Trophoblast cell (in vitro differentiated cells and primary cell): Measurements from ENCODE around the gene FYN.

Source experiments
- DNase-seq, 2 donors: peaks; one replicate each; pipeline ENCODE4 v3.0.0-alpha.2; 2016
- H2AFZ ChIP-seq: 2 replicates; pipeline ENCODE4 v1.6.1; 2013; ENCODE audit warnings: low read length, moderate library complexity, mild to moderate bottlenecking; ENCODE audit not compliant: insufficient read depth, poor library complexity
- H2AK5ac ChIP-seq: 2 replicates; pipeline ENCODE4 v1.6.1; 2013; ENCODE audit warnings: mild to moderate bottlenecking, low read length
- H2BK120ac ChIP-seq: 2 replicates; pipeline ENCODE4 v1.6.1; 2013; ENCODE audit warnings: low read length, mild to moderate bottlenecking, moderate library complexity; ENCODE audit not compliant: insufficient read depth, poor library complexity
- H2BK12ac ChIP-seq: 2 replicates; pipeline ENCODE4 v1.6.1; 2013; ENCODE audit warnings: mild to moderate bottlenecking, low read length, moderate library complexity
- H2BK5ac ChIP-seq: 2 replicates; pipeline ENCODE4 v1.6.1; 2013; ENCODE audit warnings: low read length, low read depth, moderate library complexity, mild to moderate bottlenecking; ENCODE audit not compliant: poor library complexity
- H3K14ac ChIP-seq: 2 replicates; pipeline ENCODE4 v1.6.1; 2013; ENCODE audit warnings: mild to moderate bottlenecking, low read length
- H3K18ac ChIP-seq: 2 replicates; pipeline ENCODE4 v1.6.1; 2013; ENCODE audit warnings: mild to moderate bottlenecking, low read length
- H3K23ac ChIP-seq: 2 replicates; pipeline ENCODE4 v1.6.1; 2013; ENCODE audit warnings: low read length
- H3K27ac ChIP-seq: 2 replicates; pipeline ENCODE4 v1.5.1; 2013; ENCODE audit warnings: low read depth, mild to moderate bottlenecking, inconsistent platforms, low read length, moderate library complexity
- H3K27me3 ChIP-seq: 2 replicates; pipeline ENCODE4 v1.6.1; 2013; ENCODE audit warnings: inconsistent platforms, mild to moderate bottlenecking, low read length, moderate library complexity; ENCODE audit not compliant: insufficient read depth
- H3K36me3 ChIP-seq, 2 experiments: 1 replicate in 1 of 2; 2 replicates in 1 of 2; pipeline ENCODE4 v1.6.1; 2013; ENCODE audit warnings: low read length in 2 of 2, mild to moderate bottlenecking in 2 of 2, moderate library complexity in 1 of 2; ENCODE audit not compliant: insufficient read depth in 2 of 2, control insufficient read depth in 1 of 2
- H3K4ac ChIP-seq: 2 replicates; pipeline ENCODE4 v1.6.1; 2013; ENCODE audit warnings: low read depth, mild to moderate bottlenecking, low read length, moderate library complexity
- H3K4me1 ChIP-seq, 2 experiments: 1 replicate in 1 of 2; 2 replicates in 1 of 2; pipeline ENCODE4 v1.6.1; 2013; ENCODE audit warnings: low read length in 2 of 2, mild to moderate bottlenecking in 2 of 2, moderate library complexity in 1 of 2; ENCODE audit not compliant: insufficient read depth in 2 of 2, control insufficient read depth in 1 of 2
- H3K4me2 ChIP-seq: 2 replicates; pipeline ENCODE4 v1.6.1; 2013; ENCODE audit warnings: inconsistent platforms, mild to moderate bottlenecking, low read length, moderate library complexity
- H3K4me3 ChIP-seq: 2 replicates; pipeline ENCODE4 v1.5.1; 2013; ENCODE audit warnings: mild to moderate bottlenecking, low read depth, low read length, inconsistent platforms
- H3K79me1 ChIP-seq: one replicate; pipeline ENCODE4 v1.6.1; 2013; ENCODE audit warnings: low read length
- H3K79me2 ChIP-seq: 2 replicates; pipeline ENCODE4 v1.6.1; 2013; ENCODE audit warnings: low read length, mild to moderate bottlenecking; ENCODE audit not compliant: control insufficient read depth, insufficient read depth, poor library complexity
- H3K9ac ChIP-seq: 2 replicates; pipeline ENCODE4 v1.6.1; 2013; ENCODE audit warnings: mild to moderate bottlenecking, low read length
- H3K9me3 ChIP-seq: 2 replicates; pipeline ENCODE4 v1.6.1; 2013; ENCODE audit warnings: low read depth, mild to moderate bottlenecking, control low read depth, inconsistent platforms, low read length; ENCODE audit not compliant: insufficient read depth
- H4K12ac ChIP-seq: 2 replicates; pipeline ENCODE4 v1.6.1; 2013; ENCODE audit warnings: low read depth, mild to moderate bottlenecking, low read length, moderate library complexity
- H4K8ac ChIP-seq: 2 replicates; pipeline ENCODE4 v1.6.1; 2013; ENCODE audit warnings: low read depth, mild to moderate bottlenecking, low read length, moderate library complexity
- H4K91ac ChIP-seq: one replicate; pipeline ENCODE4 v1.6.1; 2013; ENCODE audit warnings: low read depth, mild to moderate bottlenecking, low read length, moderate library complexity
- WGBS: extraction: QIAGEN DNeasy Blood & Tissue Kit; methylation state at CpG from one replicate; pipeline ENCODE4 v1.1.7; 2013; ENCODE audit warnings: missing lambda C conversion rate; ENCODE audit not compliant: insufficient read length, insufficient coverage; ENCODE audit errors: extremely low coverage; 5-methylcytosine and 5-hydroxymethylcytosine counted together

The FYN gene

GRCh38 chr6:111809264-111809663 lies 64.0 kb downstream of the FYN start:
- Histone ChIP-seq H2BK12ac (no peak overlapping the region), H2BK120ac (no peak overlapping the region), H3K14ac (no peak overlapping the region), H3K9me3 (peaks cover 2% of the 10 kb centered on the region), H3K79me1 (no peaks in the 10 kb centered on the region), H4K8ac (no peak overlapping the region), H3K27ac (no peak overlapping the region), H3K4me3 (no peak overlapping the region), H3K79me2 (no peaks in the 10 kb centered on the region), H2BK5ac (no peak overlapping the region), H2AK5ac (no peak overlapping the region), H3K27me3 (no peaks in the 10 kb centered on the region), H3K4ac (no peak overlapping the region), H3K4me1 (peaks cover 0 to 3% of the 10 kb centered on the region in 2 experiments), H3K4me2 (no peak overlapping the region), H4K91ac (no peak overlapping the region), H2AFZ (no peak overlapping the region), H3K18ac (no peak overlapping the region), H3K23ac (no peak overlapping the region), H3K9ac (no peak overlapping the region), H3K36me3 (peaks cover 0 to 2% of the 10 kb centered on the region in 2 experiments), H4K12ac (no peak overlapping the region)
- no CpG with 5 or more reads among the region's 5 CpGs for WGBS
- no peak for DNase-seq

- no peak overlapping the region for H3K4me2 ChIP-seq
- no CpG with 5 or more reads among the region's 5 CpGs for WGBS
- no peak overlapping the region for H2BK5ac ChIP-seq
- H3K79me1 ChIP-seq, result no peaks in the 10 kb centered on the region
- no peak overlapping the region for H4K12ac ChIP-seq
- no peak overlapping the region for H3K27ac ChIP-seq
- H2AK5ac ChIP-seq, result no peak overlapping the region
- H4K91ac ChIP-seq, result no peak overlapping the region
- H3K27me3 ChIP-seq, result no peaks in the 10 kb centered on the region
- H3K4ac ChIP-seq, result no peak overlapping the region
- H4K8ac ChIP-seq, result no peak overlapping the region
- no peak overlapping the region for H3K18ac ChIP-seq
- H3K14ac ChIP-seq, result no peak overlapping the region
- H2AFZ ChIP-seq, result no peak overlapping the region
- H3K4me3 ChIP-seq, result no peak overlapping the region
- no peaks in the 10 kb centered on the region for H3K79me2 ChIP-seq
- H2BK12ac ChIP-seq, result no peak overlapping the region
- H3K23ac ChIP-seq, result no peak overlapping the region
- DNase-seq, result peak; percentile 86 to 89
- no peak overlapping the region for H2BK120ac ChIP-seq
- no peak overlapping the region for H3K9ac ChIP-seq
- H3K9me3 ChIP-seq, result no peaks in the 10 kb centered on the region
- no peaks in the 10 kb centered on the region for H3K36me3 ChIP-seq
- peaks cover 0 to 3% of the 10 kb centered on the region in 2 experiments for H3K4me1 ChIP-seq
These were observed 64.8 kb downstream of the FYN start for GRCh38 chr6:111808493-111808892.

DNA sequence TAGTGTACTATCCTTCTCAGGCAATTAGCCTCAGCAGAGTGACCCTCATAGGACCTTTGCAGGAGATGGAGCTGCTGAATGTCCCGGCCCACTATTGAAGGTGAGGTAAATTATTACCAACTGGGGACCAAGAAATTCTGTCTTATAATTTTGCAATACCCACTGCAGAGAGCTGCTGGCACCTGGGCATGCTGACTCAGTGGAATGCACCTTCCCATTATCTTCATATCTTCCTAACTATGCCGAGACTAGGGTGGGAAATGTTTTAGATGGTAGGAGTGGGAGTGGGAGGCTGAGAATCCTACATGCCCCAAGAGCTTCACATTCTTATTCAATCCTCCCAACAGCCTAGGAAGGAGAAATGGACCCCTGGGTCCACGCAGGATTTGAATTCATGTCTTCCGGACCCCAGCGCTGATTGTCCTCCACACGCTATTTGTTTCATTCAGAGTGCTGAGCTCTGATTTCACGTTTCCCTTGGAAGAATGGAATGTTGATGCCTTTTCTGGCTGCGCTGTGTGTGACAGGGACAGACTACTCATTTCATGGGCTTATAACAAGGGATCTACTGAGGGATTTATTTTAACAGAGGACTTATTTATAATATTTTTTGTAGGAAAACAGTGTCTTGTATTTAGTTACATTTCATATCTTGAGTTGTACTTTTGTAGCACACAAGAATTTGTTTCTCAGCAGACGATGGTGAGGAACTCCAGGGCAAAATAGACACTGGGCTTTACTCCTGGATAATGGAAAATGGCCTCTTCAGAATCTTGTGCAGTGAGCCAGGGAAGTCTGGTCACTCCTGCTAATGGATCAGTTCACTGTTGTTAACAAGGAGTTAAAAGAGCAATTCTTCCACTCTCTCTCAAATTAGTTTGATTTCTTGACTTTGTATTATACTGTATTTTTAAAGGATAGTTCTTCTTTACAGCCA lies 66.4 kb downstream of the FYN start:
- no peaks in the 10 kb centered on the region for H3K79me1 ChIP-seq
- H3K9ac ChIP-seq, result no peak overlapping the region
- no peak overlapping the region for H2BK120ac ChIP-seq
- H3K36me3 ChIP-seq, result no peaks in the 10 kb centered on the region
- no peak overlapping the region for H3K4ac ChIP-seq
- H3K14ac ChIP-seq, result no peak overlapping the region
- no peaks in the 10 kb centered on the region for H3K9me3 ChIP-seq
- no peak overlapping the region for H4K8ac ChIP-seq
- H4K91ac ChIP-seq, result no peak overlapping the region
- H4K12ac ChIP-seq, result no peak overlapping the region
- WGBS, result no CpG with 5 or more reads among the region's 9 CpGs
- no peaks in the 10 kb centered on the region for H3K27me3 ChIP-seq
- no peak overlapping the region for H3K27ac ChIP-seq
- DNase-seq, result peak; percentile 33 to 65
- no peak overlapping the region for H2AFZ ChIP-seq
- no peak overlapping the region for H3K4me2 ChIP-seq
- H3K18ac ChIP-seq, result no peak overlapping the region
- H3K4me3 ChIP-seq, result no peak overlapping the region
- H3K23ac ChIP-seq, result no peak overlapping the region
- H2BK5ac ChIP-seq, result no peak overlapping the region
- no peaks in the 10 kb centered on the region for H3K79me2 ChIP-seq
- no peak overlapping the region for H2BK12ac ChIP-seq
- H2AK5ac ChIP-seq, result no peak overlapping the region
- H3K4me1 ChIP-seq, result peaks cover 0 to 2% of the 10 kb centered on the region in 2 experiments

GRCh38 chr6:111806165-111806547 lies 67.1 kb downstream of the FYN start:
- Histone ChIP-seq H3K14ac (no peak overlapping the region), H3K36me3 (no peaks in the 10 kb centered on the region), H2BK120ac (no peak overlapping the region), H3K4me3 (no peak overlapping the region), H3K79me1 (no peaks in the 10 kb centered on the region), H4K12ac (no peak overlapping the region), H3K18ac (no peak overlapping the region), H4K91ac (no peak overlapping the region), H2BK5ac (no peak overlapping the region), H3K79me2 (no peaks in the 10 kb centered on the region), H2AFZ (no peak overlapping the region), H3K4me1 (no peaks in the 10 kb centered on the region), H3K27me3 (no peaks in the 10 kb centered on the region), H3K27ac (no peak overlapping the region), H3K9ac (no peak overlapping the region), H2BK12ac (no peak overlapping the region), H4K8ac (no peak overlapping the region), H3K9me3 (no peaks in the 10 kb centered on the region), H3K23ac (no peak overlapping the region), H3K4ac (no peak overlapping the region), H2AK5ac (no peak overlapping the region), H3K4me2 (no peak overlapping the region)
- no peak for DNase-seq
- WGBS, result no CpG with 5 or more reads among the region's 5 CpGs
